Right kidney (tissue), 1 donor: ENCODE measurements around the gene HS2ST1.

Source experiments
- DNase-seq: peaks from one replicate; pipeline ENCODE4 v3.0.0-alpha.2; 2016

Gene HS2ST1

GRCh38 chr1:87140831-87141540 is 226.6 kb downstream of the HS2ST1 start:
- no peak for DNase-seq

GRCh38 chr1:87141556-87141955 is 227.1 kb downstream of the HS2ST1 start:
- no peak for DNase-seq

GRCh38 chr1:87143413-87144135 is 229.1 kb downstream of the HS2ST1 start:
- DNase-seq = no peak

- no peak for DNase-seq
These were observed 230.0 kb downstream of the HS2ST1 start for GRCh38 chr1:87144316-87144895.

GRCh38 chr1:87144981-87145380 is 230.5 kb downstream of the HS2ST1 start:
- DNase-seq = no peak

- no peak for DNase-seq
These were observed 232.1 kb downstream of the HS2ST1 start for GRCh38 chr1:87146538-87146937.

- no peak for DNase-seq
These were observed 232.6 kb downstream of the HS2ST1 start for GRCh38 chr1:87146986-87147385.

GRCh38 chr1:87147851-87148250 is 233.4 kb downstream of the HS2ST1 start:
- no peak for DNase-seq

GRCh38 chr1:87148661-87149060 is 234.2 kb downstream of the HS2ST1 start:
- no peak for DNase-seq

GRCh38 chr1:87149241-87150041 is 235.0 kb downstream of the HS2ST1 start:
- DNase-seq = no peak

GRCh38 chr1:87150143-87150542 is 235.7 kb downstream of the HS2ST1 start:
- no peak for DNase-seq

- peak; percentile 86 for DNase-seq
These were observed 237.3 kb downstream of the HS2ST1 start for GRCh38 chr1:87151500-87152421.

- no peak for DNase-seq
These were observed 239.9 kb downstream of the HS2ST1 start for GRCh38 chr1:87154384-87154783.

GRCh38 chr1:87155170-87155569 is 240.7 kb downstream of the HS2ST1 start:
- DNase-seq = no peak

- no peak for DNase-seq
These were observed 241.2 kb downstream of the HS2ST1 start for GRCh38 chr1:87155648-87156047.

- DNase-seq = no peak
These were observed 241.7 kb downstream of the HS2ST1 start for GRCh38 chr1:87156124-87156523.

GRCh38 chr1:87159378-87159915 is 245.0 kb downstream of the HS2ST1 start:
- DNase-seq = no peak
